ENCODE results near the gene ESPN.

GRCh38 chr1:6507461-6507911, 82.9 kb downstream of the ESPN start:
- TF ChIP-seq YY1 (IDR thresholded peaks at IDR 0.05; ENCODE audit: insufficient read depth, insufficient read length) (no peak), SUZ12 (IDR thresholded peaks at IDR 0.05; ENCODE audit: extremely low read depth, insufficient read depth, insufficient read length) (no peak), ZNF274 (IDR thresholded peaks at IDR 0.05; ENCODE audit: low read depth, low read length) (no peak)

All from NT2/D1 (cell line).